OCI-LY3 (cell line): ENCODE measurements around the gene ZFAND3.

Source experiments
- H2AFZ ChIP-seq: fragments of 200-600, 300-600 bp; shearing (Covaris generic); 2 replicates; pipeline ENCODE4 v1.6.0; 2014; ENCODE audit warnings: antibody characterized with exemption, low read depth, low read length
- H3K27ac ChIP-seq: fragments of 200-600, 300-600 bp; sonication (generic); 2 replicates; pipeline ENCODE4 v1.5.1; 2014; ENCODE audit warnings: mild to moderate bottlenecking, low read length, moderate library complexity, mixed read lengths
- H3K27me3 ChIP-seq: fragments of 200-600, 300-600 bp; sonication (generic); 2 replicates; pipeline ENCODE4 v1.6.1; 2014; ENCODE audit warnings: low read depth, low read length, mixed read lengths
- H3K36me3 ChIP-seq: fragments of 200-600, 300-600 bp; sonication (generic); replicated peaks from 2 replicates; pipeline ENCODE3; 2014; ENCODE audit warnings: low read depth, low read length, mixed read lengths
- H3K4me1 ChIP-seq: fragments of 300-600, 200-600 bp; sonication (generic); 2 replicates; pipeline ENCODE4 v1.6.1; 2014; ENCODE audit warnings: low read length, mixed read lengths
- H3K4me2 ChIP-seq: fragments of 200-600, 300-600 bp; sonication (generic); 2 replicates; pipeline ENCODE4 v1.6.1; 2014; ENCODE audit warnings: low read length, mixed read lengths
- H3K4me3 ChIP-seq: fragments of 300-600, 200-600 bp; sonication (generic); 2 replicates; pipeline ENCODE4 v1.5.1; 2014; ENCODE audit warnings: antibody characterized with exemption, mild to moderate bottlenecking, low read length, moderate library complexity
- H3K79me2 ChIP-seq: fragments of 300-600, 200-600 bp; shearing (Covaris generic); 2 replicates; pipeline ENCODE4 v1.6.1; 2014; ENCODE audit warnings: mild to moderate bottlenecking, low read length, mixed read lengths
- H3K9ac ChIP-seq: fragments of 300-600, 200-600 bp; shearing (Covaris generic); 2 replicates; pipeline ENCODE4 v1.6.0; 2014; ENCODE audit warnings: mild to moderate bottlenecking, low read length, moderate library complexity
- H3K9me3 ChIP-seq: fragments of 200-600, 300-600 bp; shearing (Covaris generic); 2 replicates; pipeline ENCODE4 v1.6.1; 2014; ENCODE audit warnings: low read length, mixed read lengths; ENCODE audit not compliant: insufficient read depth
- H4K20me1 ChIP-seq: fragments of 200-600, 300-600 bp; sonication (generic); 2 replicates; pipeline ENCODE4 v1.6.1; 2016; ENCODE audit warnings: low read length, mixed read lengths; ENCODE audit not compliant: insufficient read depth
- EZH2phosphoT487 ChIP-seq: fragments of 200-600 bp; shearing (Covaris generic); IDR thresholded peaks from 2 replicates; pipeline ENCODE4 v1.6.1; 2018; ENCODE audit warnings: antibody characterized with exemption, mixed run types, low read depth
- TF ChIP-seq, protein P1 (sequence below): fragments of 200-600, 300-600 bp; sonication (generic); IDR thresholded peaks from 2 replicates; pipeline ENCODE4 v1.5.1; 2014; ENCODE audit warnings: antibody characterized with exemption, low read length, low read depth

The ZFAND3 gene

GRCh38 chr6:38112181-38112580 is 292.7 kb downstream of the ZFAND3 start:
- peaks cover 4% of the 10 kb centered on the region for H3K36me3 ChIP-seq
- peaks cover 40% of the 10 kb centered on the region for H3K4me1 ChIP-seq
- H3K9ac ChIP-seq = no peak overlapping the region
- no peaks in the 10 kb centered on the region for H3K27me3 ChIP-seq
- no peak overlapping the region for H3K4me3 ChIP-seq
- no peaks in the 10 kb centered on the region for H3K79me2 ChIP-seq
- no peak overlapping the region for H2AFZ ChIP-seq
- TF ChIP-seq, protein P1, sequence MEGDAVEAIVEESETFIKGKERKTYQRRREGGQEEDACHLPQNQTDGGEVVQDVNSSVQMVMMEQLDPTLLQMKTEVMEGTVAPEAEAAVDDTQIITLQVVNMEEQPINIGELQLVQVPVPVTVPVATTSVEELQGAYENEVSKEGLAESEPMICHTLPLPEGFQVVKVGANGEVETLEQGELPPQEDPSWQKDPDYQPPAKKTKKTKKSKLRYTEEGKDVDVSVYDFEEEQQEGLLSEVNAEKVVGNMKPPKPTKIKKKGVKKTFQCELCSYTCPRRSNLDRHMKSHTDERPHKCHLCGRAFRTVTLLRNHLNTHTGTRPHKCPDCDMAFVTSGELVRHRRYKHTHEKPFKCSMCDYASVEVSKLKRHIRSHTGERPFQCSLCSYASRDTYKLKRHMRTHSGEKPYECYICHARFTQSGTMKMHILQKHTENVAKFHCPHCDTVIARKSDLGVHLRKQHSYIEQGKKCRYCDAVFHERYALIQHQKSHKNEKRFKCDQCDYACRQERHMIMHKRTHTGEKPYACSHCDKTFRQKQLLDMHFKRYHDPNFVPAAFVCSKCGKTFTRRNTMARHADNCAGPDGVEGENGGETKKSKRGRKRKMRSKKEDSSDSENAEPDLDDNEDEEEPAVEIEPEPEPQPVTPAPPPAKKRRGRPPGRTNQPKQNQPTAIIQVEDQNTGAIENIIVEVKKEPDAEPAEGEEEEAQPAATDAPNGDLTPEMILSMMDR = no peak
- TF ChIP-seq EZH2phosphoT487 = no peak
- no peaks in the 10 kb centered on the region for H3K9me3 ChIP-seq
- no peak overlapping the region for H3K4me2 ChIP-seq
- H3K27ac ChIP-seq = no peak overlapping the region
- H4K20me1 ChIP-seq = peaks cover 25% of the 10 kb centered on the region

DNA sequence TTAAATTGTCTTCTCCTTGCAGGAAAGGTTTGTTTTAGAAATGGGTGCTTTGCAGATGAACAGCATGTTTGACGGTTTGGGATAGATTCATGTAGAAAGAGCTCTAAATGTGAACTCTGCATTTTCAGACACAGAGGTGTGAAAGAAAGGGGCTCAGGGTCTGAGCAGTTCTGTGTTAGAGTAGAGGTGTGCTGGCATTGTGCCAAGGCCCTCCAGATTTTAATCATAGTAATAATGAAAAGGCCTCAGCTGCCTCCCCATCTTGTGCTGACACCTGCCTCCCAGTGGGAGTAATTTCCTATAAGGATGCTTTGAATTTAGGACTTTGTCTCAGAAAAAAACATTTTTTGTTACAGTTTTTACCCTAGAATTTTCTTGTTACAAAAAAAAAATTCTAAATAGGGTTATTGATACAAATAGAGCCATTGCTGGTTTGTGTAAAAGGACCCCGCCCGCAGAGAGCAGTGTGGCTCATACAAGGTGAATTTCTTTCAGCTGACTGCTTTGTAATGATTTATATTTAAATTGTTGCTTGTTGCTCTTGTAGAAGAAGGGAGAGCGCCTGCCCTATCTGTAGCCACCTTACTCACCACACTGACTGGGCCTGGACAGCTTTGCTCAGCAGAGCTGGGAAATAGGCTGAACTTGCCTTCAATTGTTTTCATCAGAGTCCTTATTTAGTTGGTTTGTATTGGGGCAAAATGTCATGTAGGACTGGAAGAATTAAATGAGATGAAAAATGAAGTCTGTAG is 294.5 kb downstream of the ZFAND3 start:
- Histone ChIP-seq H3K36me3 (peaks cover 11% of the 10 kb centered on the region), H3K9me3 (no peaks in the 10 kb centered on the region), H3K27ac (no peak overlapping the region), H3K79me2 (no peaks in the 10 kb centered on the region), H3K27me3 (no peaks in the 10 kb centered on the region), H3K4me2 (no peak overlapping the region), H2AFZ (no peak overlapping the region), H3K4me3 (no peak overlapping the region), H3K9ac (no peak overlapping the region), H4K20me1 (peaks cover 25% of the 10 kb centered on the region), H3K4me1 (peaks cover 32% of the 10 kb centered on the region)
- no peak for TF ChIP-seq EZH2phosphoT487
- TF ChIP-seq, protein P1 = no peak

DNA sequence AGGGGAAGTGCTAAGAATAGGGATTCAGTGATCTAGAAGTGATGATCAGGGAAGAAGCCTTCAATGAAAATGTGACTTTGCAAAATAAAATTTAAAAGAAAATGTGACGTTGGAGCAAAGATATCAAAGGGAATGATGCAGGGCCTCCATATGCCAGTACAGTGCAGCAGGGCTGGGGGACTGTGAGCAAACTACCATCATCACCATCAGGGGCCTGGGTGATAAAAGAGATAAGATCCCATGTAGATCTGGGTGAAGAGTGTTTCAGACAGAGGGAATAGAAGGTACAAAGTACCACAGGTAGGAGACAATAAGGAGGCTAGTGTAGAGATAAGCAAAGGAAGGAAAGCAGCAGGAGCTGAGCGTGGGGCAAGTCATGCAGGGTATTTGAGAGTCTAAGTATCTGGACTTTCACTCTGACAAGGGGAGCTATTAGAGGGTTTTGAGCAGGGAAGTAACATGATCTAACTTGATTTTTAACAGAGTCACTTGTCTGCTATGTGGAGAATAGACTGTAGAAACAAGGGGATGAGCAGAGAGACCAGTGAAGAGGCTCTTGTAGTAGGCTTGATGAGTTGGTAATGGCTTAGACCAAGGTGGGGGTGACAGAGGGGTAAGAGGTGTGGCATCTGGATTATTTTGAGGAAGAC is 295.6 kb downstream of the ZFAND3 start:
- no peak overlapping the region for H3K4me3 ChIP-seq
- no peak overlapping the region for H3K9ac ChIP-seq
- no peaks in the 10 kb centered on the region for H3K27me3 ChIP-seq
- H3K36me3 ChIP-seq = peaks cover 11% of the 10 kb centered on the region
- no peak overlapping the region for H3K4me2 ChIP-seq
- no peak overlapping the region for H2AFZ ChIP-seq
- TF ChIP-seq, protein P1 = no peak
- TF ChIP-seq EZH2phosphoT487 = no peak
- H3K79me2 ChIP-seq = no peaks in the 10 kb centered on the region
- peaks cover 19% of the 10 kb centered on the region for H4K20me1 ChIP-seq
- peaks cover 22% of the 10 kb centered on the region for H3K4me1 ChIP-seq
- H3K9me3 ChIP-seq = no peaks in the 10 kb centered on the region
- no peak overlapping the region for H3K27ac ChIP-seq

GRCh38 chr6:38115626-38116008 is 296.1 kb downstream of the ZFAND3 start:
- TF ChIP-seq EZH2phosphoT487 = no peak
- Histone ChIP-seq H2AFZ (no peak overlapping the region), H3K79me2 (no peaks in the 10 kb centered on the region), H3K9me3 (no peaks in the 10 kb centered on the region), H3K4me1 (peaks cover 19% of the 10 kb centered on the region), H3K27ac (no peak overlapping the region), H4K20me1 (peaks cover 14% of the 10 kb centered on the region), H3K4me2 (no peak overlapping the region), H3K4me3 (no peak overlapping the region), H3K27me3 (no peaks in the 10 kb centered on the region), H3K36me3 (peaks cover 11% of the 10 kb centered on the region), H3K9ac (no peak overlapping the region)
